T-cell (primary cell): ENCODE measurements around the gene OAF. TPM values are rescaled to one million over a fixed set of nuclear protein-coding genes. Genes with fewer than 3 reads are reported as not detected.

Source experiments
- ATAC-seq, 4 experiments: fragments of 200-7000 bp in 3 of 4; fragments of 150-1000 bp in 1 of 4; cut with Tn5 transposase; replicated peaks in 1 of 4; 1 replicate in 3 of 4; 2 replicates in 1 of 4; pipeline ENCODE4 v1.10.0; 2021; ENCODE audit warnings: moderate library complexity in 3 of 4, mild to moderate bottlenecking in 2 of 4, moderate number of reproducible peaks in 1 of 4
- CTCF ChIA-PET, 2 donors: fragments of 300-600 bp; sonication (Branson Sonifier 250); formaldehyde crosslinking; loops; one replicate each; lab custom pipeline; 2022; ENCODE audit warnings: antibody characterized with exemption in 2 of 2; lab: Charles Lee
- POLR2A ChIA-PET, 2 donors: fragments of 300-600 bp; sonication (Branson Sonifier 250); formaldehyde crosslinking; loops; one replicate each; lab custom pipeline; 2022; ENCODE audit warnings: antibody characterized with exemption in 2 of 2; lab: Charles Lee
- DNase-seq, 35 experiments: peaks; one replicate each; pipeline versions ENCODE4 v3.0.0 to v3.0.0-alpha.2; 2013 to 2023
- H3K27ac ChIP-seq: one replicate; pipeline ENCODE4 v1.5.1; 2013; ENCODE audit warnings: low read length
- H3K27me3 ChIP-seq, 2 experiments: replicated peaks in 1 of 2; 1 replicate in 1 of 2; 2 replicates in 1 of 2; pipeline versions ENCODE4 v1.6.1 to v1.7.0; 2013; ENCODE audit warnings: low read length in 1 of 2, mixed read lengths in 1 of 2; ENCODE audit not compliant: control insufficient read depth in 2 of 2, insufficient read depth in 2 of 2; ENCODE audit errors: extremely low read depth in 1 of 2
- H3K36me3 ChIP-seq, 2 donors: 1 replicate in 1 of 2; 2 replicates in 1 of 2; pipeline versions ENCODE4 v1.6.1 to v1.7.0; 2013; ENCODE audit warnings: low read length in 1 of 2; ENCODE audit not compliant: control insufficient read depth in 2 of 2, insufficient read depth in 1 of 2; ENCODE audit errors: extremely low read depth in 1 of 2
- H3K4me1 ChIP-seq, 2 experiments: 1 replicate in 1 of 2; 2 replicates in 1 of 2; pipeline versions ENCODE4 v1.6.1 to v1.7.0; 2013; ENCODE audit warnings: low read length in 2 of 2, mixed read lengths in 1 of 2; ENCODE audit not compliant: insufficient read depth in 2 of 2, control insufficient read depth in 1 of 2; ENCODE audit errors: extremely low read depth in 1 of 2
- H3K4me3 ChIP-seq, 2 donors: 1 replicate in 1 of 2; 2 replicates in 1 of 2; pipeline versions ENCODE4 v1.5.1 to v1.7.0; 2013; ENCODE audit warnings: mild to moderate bottlenecking in 2 of 2, low read length in 1 of 2, moderate library complexity in 1 of 2; ENCODE audit not compliant: control insufficient read depth in 1 of 2; ENCODE audit errors: extremely low read depth in 1 of 2
- H3K9me3 ChIP-seq: 2 replicates; pipeline ENCODE4 v1.7.0; 2013
- H3K27ac Mint-ChIP-seq, 2 donors: one replicate each; pipeline ENCODE4 v1.8.0; 2020 to 2021; ENCODE audit warnings: mild to moderate bottlenecking in 2 of 2, mixed read lengths in 2 of 2
- H3K27me3 Mint-ChIP-seq, 2 donors: one replicate each; pipeline ENCODE4 v1.8.0; 2021 to 2022; ENCODE audit warnings: mixed read lengths in 2 of 2
- H3K36me3 Mint-ChIP-seq: one replicate; pipeline ENCODE4 v1.8.0; 2021; ENCODE audit warnings: mixed read lengths
- H3K4me1 Mint-ChIP-seq, 3 donors: one replicate each; pipeline ENCODE4 v1.8.0; 2020 to 2022; ENCODE audit warnings: mixed read lengths in 3 of 3, mild to moderate bottlenecking in 1 of 3
- H3K4me3 Mint-ChIP-seq, 3 donors: one replicate each; pipeline ENCODE4 v1.8.0; 2020 to 2022; ENCODE audit warnings: mild to moderate bottlenecking in 3 of 3, mixed read lengths in 3 of 3, moderate library complexity in 3 of 3
- H3K9me3 Mint-ChIP-seq, 3 donors: one replicate each; pipeline ENCODE4 v1.8.0; 2020 to 2022; ENCODE audit warnings: mixed read lengths in 3 of 3
- WGBS: methylation state at CpG from one replicate; pipeline ENCODE4 v1.1.5; 2013; ENCODE audit warnings: missing lambda C conversion rate; ENCODE audit not compliant: insufficient coverage; 5-methylcytosine and 5-hydroxymethylcytosine counted together
- total RNA-seq, 35 experiments: library from RNA in 6 of 35; stranded (reverse) in 6 of 35; fragments of 120-200 nt in 1 of 35; gene quantifications; one replicate each; pipeline versions ENCODE4 v1.2.1 to v1.2.4 and lab custom pipeline; 2013 to 2026

The OAF gene
- total RNA-seq, 5 donors from 2014 or later (not counting 1 experiment from before 2014, with no cell fraction given) = 3.2 to 6.0 (median 4.0) TPM

DNA sequence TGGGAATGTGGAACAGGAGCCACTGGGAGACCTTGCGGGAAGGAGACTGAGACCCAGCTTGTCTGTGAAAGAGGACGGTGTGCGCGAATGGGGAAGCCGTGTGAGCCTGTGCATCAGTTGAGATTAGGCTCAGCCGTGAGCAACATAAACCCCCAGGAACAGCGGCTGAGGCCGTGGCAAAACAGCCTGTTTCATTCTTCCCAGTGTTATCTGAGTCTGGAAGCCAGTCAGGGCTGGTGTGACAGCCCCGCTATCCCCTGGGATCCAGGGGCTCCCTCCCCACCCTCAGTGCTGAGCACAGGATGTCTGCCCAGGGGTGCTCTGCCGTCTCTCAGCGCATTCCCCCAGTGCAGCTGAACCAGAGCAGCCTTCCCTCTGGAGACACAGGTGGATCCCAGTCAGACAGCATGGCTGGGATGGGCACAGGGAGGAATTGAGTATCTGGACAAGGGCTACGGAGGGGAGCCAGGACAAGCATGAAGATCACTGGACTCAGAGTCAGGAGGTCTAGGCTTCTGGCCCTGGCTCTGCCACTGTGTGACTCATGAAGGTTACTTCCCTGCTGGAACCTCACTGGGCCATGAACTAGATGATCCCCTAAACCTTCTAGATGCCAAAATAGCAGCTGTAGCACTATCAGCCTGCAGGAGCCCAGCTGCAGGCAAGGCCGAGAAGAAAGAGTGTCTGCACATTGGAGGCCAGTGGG, 8.6 kb downstream of the OAF start:
- no peaks in the 10 kb centered on the region for H3K36me3 ChIP-seq
- peaks cover 0 to 6% of the 10 kb centered on the region in 2 experiments for H3K27me3 ChIP-seq
- H3K4me1 ChIP-seq = no peaks in the 10 kb centered on the region
- POLR2A ChIA-PET = no interaction called here
- whole genome bisulfite sequencing = 89% methylated on average over 13 of the region's 13 CpGs
- H3K9me3 ChIP-seq = no peaks in the 10 kb centered on the region
- Mint-ChIP-seq H3K27ac (no peak overlapping the region), H3K9me3 (no peaks in the 10 kb centered on the region), H3K36me3 (no peaks in the 10 kb centered on the region), H3K4me1 (peaks cover under 1 to 1% (median 1%) of the 10 kb centered on the region in 3 donors), H3K4me3 (no peak overlapping the region), H3K27me3 (peaks cover 0 to 2% of the 10 kb centered on the region in 2 donors)
- ATAC-seq (no peak), DNase-seq (no peak)
- H3K4me3 ChIP-seq = no peak overlapping the region
- H3K27ac ChIP-seq = no peak overlapping the region
- CTCF ChIA-PET = interaction anchor here in 1 of 2 donors (0.7 kb wide), 1 partner anchor 473 kb away, joined by 3 read pairs; no protein-coding TSS in a partner anchor

DNA sequence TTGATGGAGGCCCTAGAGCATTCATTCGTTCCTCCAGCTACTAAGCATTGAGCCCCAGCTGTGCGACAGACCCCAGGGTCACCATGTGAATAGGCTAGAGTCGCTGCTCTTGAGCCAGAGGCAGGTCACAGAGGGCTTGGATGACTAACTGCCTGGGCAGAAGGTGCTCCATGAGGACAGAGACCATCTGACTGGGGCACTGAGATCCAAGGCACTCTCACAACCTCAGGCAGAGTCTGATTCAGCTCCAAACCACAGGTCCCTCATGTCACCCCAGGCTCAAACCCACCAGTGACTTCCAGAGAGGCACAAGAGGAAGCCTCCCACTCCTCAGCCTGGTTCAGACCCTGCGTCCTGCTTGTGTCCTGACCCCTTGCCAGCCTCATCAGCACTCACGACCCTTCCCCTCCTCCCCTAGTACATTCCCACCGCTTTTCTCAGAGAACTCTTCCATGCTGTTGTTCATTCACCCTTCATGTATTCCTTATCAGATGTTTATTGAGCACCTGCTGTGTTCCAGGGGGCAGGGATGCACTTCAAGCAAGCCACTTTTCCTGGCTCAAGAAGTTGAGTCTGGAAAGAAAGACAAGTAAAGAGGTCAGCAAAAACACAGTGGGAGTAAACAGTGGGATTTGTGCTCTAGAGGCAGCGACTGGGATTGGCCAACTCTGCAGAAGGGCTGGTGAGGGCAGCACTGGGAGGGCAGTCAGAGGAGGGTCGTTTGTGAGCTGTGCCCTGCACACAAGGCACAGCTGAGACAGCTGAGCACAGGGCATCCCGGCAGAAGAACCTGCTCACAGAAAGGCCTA, 9.3 kb downstream of the OAF start:
- H3K27ac Mint-ChIP-seq = no peak overlapping the region
- DNase-seq (no peak), ATAC-seq (no peak)
- WGBS = 63% methylated on average over 8 of the region's 9 CpGs
- no peak overlapping the region for H3K4me3 Mint-ChIP-seq
- no peaks in the 10 kb centered on the region for H3K9me3 ChIP-seq
- POLR2A ChIA-PET = no interaction called here
- no peaks in the 10 kb centered on the region for H3K9me3 Mint-ChIP-seq
- peaks cover 0 to 4% of the 10 kb centered on the region in 2 experiments for H3K4me1 ChIP-seq
- no peaks in the 10 kb centered on the region for H3K36me3 ChIP-seq
- H3K4me3 ChIP-seq = no peak overlapping the region
- CTCF ChIA-PET = no interaction called here
- H3K4me1 Mint-ChIP-seq = peaks cover 8 to 9% (median 8%) of the 10 kb centered on the region in 3 donors
- peaks cover 0 to 12% of the 10 kb centered on the region in 2 experiments for H3K27me3 ChIP-seq
- H3K27me3 Mint-ChIP-seq = peaks cover 2 to 4% of the 10 kb centered on the region in 2 donors
- no peaks in the 10 kb centered on the region for H3K36me3 Mint-ChIP-seq
- no peak overlapping the region for H3K27ac ChIP-seq

DNA sequence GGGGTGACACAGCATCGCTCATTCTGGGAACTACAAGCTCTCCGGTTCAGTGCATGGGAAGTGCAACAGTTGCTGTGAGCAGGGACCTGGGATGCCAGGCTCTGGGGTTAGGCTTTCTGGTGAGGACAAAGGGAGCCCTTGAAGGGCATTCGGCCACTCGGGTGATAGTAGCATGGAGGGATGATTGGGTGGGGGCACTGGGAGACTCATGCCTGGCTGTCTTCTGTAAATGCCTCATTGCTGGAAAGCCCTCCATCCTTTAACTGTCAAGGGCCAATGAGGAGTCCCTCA, 9.9 kb downstream of the OAF start:
- Mint-ChIP-seq H3K27me3 (peaks cover 4% of the 10 kb centered on the region in 2 donors), H3K27ac (no peak overlapping the region), H3K9me3 (no peaks in the 10 kb centered on the region), H3K4me1 (peaks cover 9 to 10% (median 10%) of the 10 kb centered on the region in 3 donors), H3K36me3 (no peaks in the 10 kb centered on the region), H3K4me3 (no peak overlapping the region)
- ChIA-PET POLR2A (no interaction called here), CTCF (no interaction called here)
- WGBS = 95% methylated on average over 2 of the region's 4 CpGs
- H3K4me3 ChIP-seq = no peak overlapping the region
- DNase-seq (no peak), ATAC-seq (no peak)
- H3K36me3 ChIP-seq = no peaks in the 10 kb centered on the region
- peaks cover 0 to 17% of the 10 kb centered on the region in 2 experiments for H3K27me3 ChIP-seq
- H3K9me3 ChIP-seq = no peaks in the 10 kb centered on the region
- H3K4me1 ChIP-seq = peaks cover 0 to 4% of the 10 kb centered on the region in 2 experiments
- no peak overlapping the region for H3K27ac ChIP-seq

DNA sequence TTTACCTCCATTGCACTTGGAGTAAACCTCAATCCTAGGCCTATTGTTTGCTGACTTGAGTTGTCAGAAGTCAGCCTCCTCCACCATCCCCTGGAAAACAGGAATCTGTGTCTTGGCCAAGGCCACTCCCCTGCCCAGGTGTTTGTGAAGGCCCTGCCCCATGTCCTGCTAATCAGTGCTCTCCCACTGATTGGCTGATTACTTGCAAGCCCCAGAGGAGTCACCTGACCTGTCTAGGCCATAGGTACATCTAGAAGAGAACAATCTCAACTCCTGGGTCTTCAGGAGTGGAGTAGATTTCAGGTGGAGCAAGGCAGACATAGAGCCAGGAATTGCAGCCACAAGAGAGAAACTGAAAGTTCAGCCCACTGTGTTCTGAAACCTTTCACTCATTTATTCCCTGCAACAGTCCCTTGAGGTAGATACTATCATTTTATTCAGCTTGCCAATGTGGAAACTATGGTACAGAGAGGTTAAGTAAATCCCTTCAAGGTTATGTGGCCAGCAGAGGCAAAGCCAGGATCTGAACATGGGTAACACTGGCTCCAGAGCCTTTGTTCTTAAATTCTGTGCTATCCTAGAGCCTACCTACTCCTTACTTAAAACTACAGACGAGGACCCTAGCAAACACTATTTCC, 10.4 kb downstream of the OAF start:
- ATAC-seq (no peak), DNase-seq (no peak)
- Mint-ChIP-seq H3K4me3 (no peak overlapping the region), H3K27me3 (peaks cover 7% of the 10 kb centered on the region in 2 donors), H3K27ac (no peak overlapping the region), H3K36me3 (no peaks in the 10 kb centered on the region), H3K4me1 (peaks cover 10% of the 10 kb centered on the region in 3 donors), H3K9me3 (no peaks in the 10 kb centered on the region)
- no peaks in the 10 kb centered on the region for H3K36me3 ChIP-seq
- no CpG with 5 or more reads among the region's 1 CpG for WGBS
- peaks cover 0 to 17% of the 10 kb centered on the region in 2 experiments for H3K27me3 ChIP-seq
- ChIA-PET POLR2A (no interaction called here), CTCF (no interaction called here)
- H3K27ac ChIP-seq = no peak overlapping the region
- no peaks in the 10 kb centered on the region for H3K9me3 ChIP-seq
- H3K4me1 ChIP-seq = peaks cover 0 to 4% of the 10 kb centered on the region in 2 experiments
- no peak overlapping the region for H3K4me3 ChIP-seq

DNA sequence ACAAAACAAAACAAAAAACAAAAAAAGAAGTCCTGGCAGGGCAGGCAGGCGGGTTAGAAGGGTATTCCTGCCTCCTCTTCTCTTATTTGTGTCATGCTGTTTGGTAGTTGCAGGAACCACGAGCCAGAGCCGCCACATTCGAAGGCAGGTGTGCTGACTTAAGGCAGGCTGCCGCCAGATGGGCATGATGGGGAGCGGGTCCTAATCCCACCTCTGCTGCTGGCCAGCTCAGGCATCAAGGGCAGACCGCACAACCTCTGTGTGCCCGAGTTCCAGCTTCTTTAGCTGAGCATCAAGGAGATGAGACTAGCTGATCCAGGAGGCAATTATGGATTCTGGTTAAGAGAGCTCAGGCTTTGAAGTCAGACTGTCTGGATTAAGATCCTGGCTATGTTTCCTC, 12.1 kb downstream of the OAF start:
- ATAC-seq = no peak
- no peak overlapping the region for H3K27ac ChIP-seq
- H3K4me3 ChIP-seq = no peak overlapping the region
- CTCF ChIA-PET = interaction anchor here in 1 of 2 donors (0.6 kb wide), 1 partner anchor 972 kb away, joined by 3 read pairs; no protein-coding TSS in a partner anchor
- POLR2A ChIA-PET = no interaction called here
- no peak overlapping the region for H3K27ac Mint-ChIP-seq
- H3K4me1 Mint-ChIP-seq = peaks cover 10% of the 10 kb centered on the region in 3 donors
- H3K9me3 ChIP-seq = no peaks in the 10 kb centered on the region
- H3K36me3 ChIP-seq = no peaks in the 10 kb centered on the region
- H3K4me1 ChIP-seq = peaks cover 0 to 4% of the 10 kb centered on the region in 2 experiments
- peaks cover 7% of the 10 kb centered on the region in 2 donors for H3K27me3 Mint-ChIP-seq
- no peaks in the 10 kb centered on the region for H3K36me3 Mint-ChIP-seq
- no peaks in the 10 kb centered on the region for H3K9me3 Mint-ChIP-seq
- peaks cover 0 to 23% of the 10 kb centered on the region in 2 experiments for H3K27me3 ChIP-seq
- no peak for DNase-seq
- 79% methylated on average over 4 of the region's 8 CpGs for WGBS
- H3K4me3 Mint-ChIP-seq = no peak overlapping the region

DNA sequence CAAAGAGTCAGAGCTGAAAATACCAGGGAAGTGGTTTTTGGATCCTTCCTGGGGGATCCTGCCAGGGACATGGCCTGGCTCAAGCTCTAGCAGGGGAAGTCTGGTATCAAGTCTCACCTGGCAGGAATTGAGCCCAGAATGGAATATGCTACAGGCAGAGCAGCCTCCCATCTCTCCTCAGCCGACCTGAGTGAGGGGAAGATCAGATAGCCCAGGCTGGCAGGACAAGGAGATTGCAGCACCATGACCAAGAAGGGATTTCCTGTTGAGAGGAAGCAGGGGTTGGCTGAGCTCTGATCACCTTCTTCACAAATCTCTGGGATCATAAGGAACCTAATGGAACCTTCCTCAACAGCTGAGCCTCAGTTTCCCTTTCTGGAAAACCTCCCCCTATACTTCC, 13.0 kb downstream of the OAF start:
- Histone ChIP-seq H3K27me3 (peaks cover 0 to 23% of the 10 kb centered on the region in 2 experiments), H3K36me3 (no peaks in the 10 kb centered on the region), H3K9me3 (no peaks in the 10 kb centered on the region), H3K4me1 (peaks cover 0 to 4% of the 10 kb centered on the region in 2 experiments), H3K27ac (no peak overlapping the region), H3K4me3 (no peak overlapping the region)
- Mint-ChIP-seq H3K4me3 (no peak overlapping the region), H3K36me3 (no peaks in the 10 kb centered on the region), H3K27me3 (peaks cover 7% of the 10 kb centered on the region in 2 donors), H3K4me1 (peaks cover 10% of the 10 kb centered on the region in 3 donors), H3K27ac (no peak overlapping the region), H3K9me3 (no peaks in the 10 kb centered on the region)
- no peak for DNase-seq
- no CpG with 5 or more reads among the region's 1 CpG for WGBS
- ChIA-PET POLR2A (no interaction called here), CTCF (no interaction called here)
- ATAC-seq = no peak
